Vagina (tissue), 2 donors: Measurements from ENCODE around the gene DUSP2. TPM values are rescaled to one million over a fixed set of nuclear protein-coding genes. Genes with fewer than 3 reads are reported as not detected.

ENCODE experiments used
- DNase-seq, 2 donors: peaks; one replicate each; pipeline ENCODE4 v3.0.0-alpha.2; 2017; ENCODE audit errors: extremely low spot score in 2 of 2
- H3K27ac ChIP-seq: fragments of 200-600 bp; sonication (generic); one replicate; pipeline ENCODE4 v1.5.1; 2019
- H3K27me3 ChIP-seq: fragments of 200-600 bp; sonication (generic); one replicate; pipeline ENCODE4 v1.5.1; 2019
- H3K36me3 ChIP-seq, 2 donors: fragments of 200-600 bp; sonication (generic); one replicate each; pipeline ENCODE4 v1.5.1; 2017 to 2019
- H3K4me1 ChIP-seq: fragments of 200-600 bp; sonication (generic); one replicate; pipeline ENCODE4 v1.5.1; 2019
- H3K4me3 ChIP-seq, 2 donors: fragments of 200-600 bp; sonication (generic); 1 replicate in 1 of 2; 2 replicates in 1 of 2; pipeline ENCODE4 v1.5.1; 2016 to 2019
- H3K9me3 ChIP-seq: fragments of 200-600 bp; sonication (generic); one replicate; pipeline ENCODE4 v1.5.1; 2019
- CTCF ChIP-seq, 3 experiments: fragments of 450-650 bp in 2 of 3; fragments of 200-600 bp in 1 of 3; sonication (generic) in 1 of 3; IDR thresholded peaks; one replicate each; pipeline ENCODE4 v1.5.1; 2017 to 2019; ENCODE audit warnings: antibody characterized with exemption in 3 of 3, mild to moderate bottlenecking in 2 of 3, moderate library complexity in 2 of 3
- POLR2A ChIP-seq, 2 donors: fragments of 450-650 bp; IDR thresholded peaks; one replicate each; pipeline ENCODE4 v1.6.1; 2017; ENCODE audit warnings: antibody characterized with exemption in 2 of 2, mild to moderate bottlenecking in 2 of 2, moderate library complexity in 2 of 2
- POLR2AphosphoS5 ChIP-seq, 2 donors: sonication (generic); formaldehyde crosslinking; IDR thresholded peaks; one replicate each; pipeline ENCODE4 v1.9.0; 2017; ENCODE audit warnings: antibody characterized with exemption in 2 of 2, mild to moderate bottlenecking in 2 of 2, low read depth in 1 of 2; ENCODE audit not compliant: insufficient read depth in 1 of 2
- intact Hi-C: fragments of 100-400 bp; cut with DNase I; formaldehyde crosslinking; loops from one replicate; pipeline ENCODE4 v1.15.1; 2023
- total RNA-seq: library from RNA; depleted of rRNA; stranded (reverse); fragments of >200 nt; gene quantifications from one replicate; pipeline ENCODE4 v1.2.3, GENCODE V29; 2016

The DUSP2 gene
- total RNA-seq, 1 donor from 2014 or later = 14.0 TPM

GRCh38 chr2:96151595-96152303 lies 6.5 kb upstream of the DUSP2 start:
- Histone ChIP-seq H3K9me3 (no peaks in the 10 kb centered on the region), H3K27me3 (no peaks in the 10 kb centered on the region), H3K27ac (no peak overlapping the region), H3K4me3 (no peak overlapping the region), H3K4me1 (no peaks in the 10 kb centered on the region), H3K36me3 (no peaks in the 10 kb centered on the region)
- intact Hi-C loops = no loop called here
- DNase-seq = no peak
- TF ChIP-seq CTCF (IDR thresholded peaks at IDR 0.05) = no peak
- TF ChIP-seq POLR2AphosphoS5 (IDR thresholded peaks at IDR 0.05; ENCODE audit: insufficient read depth in 1 of 2, low read depth in 1 of 2) = no peak
- TF ChIP-seq POLR2A (IDR thresholded peaks at IDR 0.05) = no peak

- H3K36me3 ChIP-seq = no peaks in the 10 kb centered on the region
- no peaks in the 10 kb centered on the region for H3K9me3 ChIP-seq
- no peaks in the 10 kb centered on the region for H3K4me1 ChIP-seq
- DNase-seq = no peak
- no peak for TF ChIP-seq POLR2AphosphoS5 (IDR thresholded peaks at IDR 0.05; ENCODE audit: insufficient read depth in 1 of 2, low read depth in 1 of 2)
- TF ChIP-seq POLR2A (IDR thresholded peaks at IDR 0.05) = no peak
- TF ChIP-seq CTCF (IDR thresholded peaks at IDR 0.05) = no peak
- intact Hi-C loops = no loop called here
- no peaks in the 10 kb centered on the region for H3K27me3 ChIP-seq
- no peak overlapping the region for H3K4me3 ChIP-seq
- H3K27ac ChIP-seq = no peak overlapping the region
Observed at GRCh38 chr2:96150791-96151594, 5.8 kb upstream of the DUSP2 start.

GRCh38 chr2:96150007-96150640 lies 4.9 kb upstream of the DUSP2 start:
- Histone ChIP-seq H3K27ac (no peak overlapping the region), H3K4me3 (no peak overlapping the region), H3K27me3 (no peaks in the 10 kb centered on the region), H3K4me1 (peaks cover 7% of the 10 kb centered on the region), H3K36me3 (no peaks in the 10 kb centered on the region), H3K9me3 (no peaks in the 10 kb centered on the region)
- DNase-seq = no peak
- no peak for TF ChIP-seq POLR2A (IDR thresholded peaks at IDR 0.05)
- TF ChIP-seq POLR2AphosphoS5 (IDR thresholded peaks at IDR 0.05; ENCODE audit: insufficient read depth in 1 of 2, low read depth in 1 of 2) = no peak
- TF ChIP-seq CTCF (IDR thresholded peaks at IDR 0.05) = no peak
- intact Hi-C loops = no loop called here

- Histone ChIP-seq H3K36me3 (no peaks in the 10 kb centered on the region), H3K4me3 (no peak overlapping the region), H3K9me3 (no peaks in the 10 kb centered on the region), H3K4me1 (peaks cover 17% of the 10 kb centered on the region), H3K27ac (no peak overlapping the region), H3K27me3 (no peaks in the 10 kb centered on the region)
- DNase-seq = no peak
- peak; percentile 42 to 73 for TF ChIP-seq POLR2AphosphoS5 (IDR thresholded peaks at IDR 0.05; ENCODE audit: insufficient read depth in 1 of 2, low read depth in 1 of 2)
- TF ChIP-seq POLR2A (IDR thresholded peaks at IDR 0.05) = no peak
- intact Hi-C loops = no loop called here
Observed at GRCh38 chr2:96148410-96149217, 3.4 kb upstream of the DUSP2 start.
